CD4-positive, alpha-beta T cell treated with Interleukin-2 at 100 ng/mL for 4 hours (primary cell): ENCODE measurements around the gene CYSTM1.

ENCODE experiments used
- DNase-seq: peaks from one replicate; pipeline ENCODE4 v3.0.0-alpha.2; 2020; ENCODE audit warnings: low spot score

The CYSTM1 gene

GRCh38 chr5:140236891-140237598 lies 62.1 kb downstream of the CYSTM1 start:
- DNase-seq, result no peak

- no peak for DNase-seq
Measured at GRCh38 chr5:140238756-140239155, 63.8 kb downstream of the CYSTM1 start.

- DNase-seq, result no peak
Measured at GRCh38 chr5:140239461-140239860, 64.5 kb downstream of the CYSTM1 start.

- DNase-seq, result peak; percentile 52
Measured at GRCh38 chr5:140239939-140240700, 65.1 kb downstream of the CYSTM1 start.

- DNase-seq, result no peak
Measured at GRCh38 chr5:140240987-140241706, 66.2 kb downstream of the CYSTM1 start.

- no peak for DNase-seq
Measured at GRCh38 chr5:140242099-140242498, 67.1 kb downstream of the CYSTM1 start.

- no peak for DNase-seq
Measured at GRCh38 chr5:140242890-140243585, 68.0 kb downstream of the CYSTM1 start.

- DNase-seq, result no peak
Measured at GRCh38 chr5:140243706-140244250, 68.8 kb downstream of the CYSTM1 start.

- DNase-seq, result peak; percentile 79
Measured at GRCh38 chr5:140244525-140245025, 69.6 kb downstream of the CYSTM1 start.

- DNase-seq, result no peak
Measured at GRCh38 chr5:140245341-140245740, 70.4 kb downstream of the CYSTM1 start.

GRCh38 chr5:140245926-140246325 lies 70.9 kb downstream of the CYSTM1 start:
- DNase-seq, result no peak

- no peak for DNase-seq
Measured at GRCh38 chr5:140246378-140247122, 71.6 kb downstream of the CYSTM1 start.

- DNase-seq, result no peak
Measured at GRCh38 chr5:140248414-140248813, 73.4 kb downstream of the CYSTM1 start.

GRCh38 chr5:140249536-140249935 lies 74.5 kb downstream of the CYSTM1 start:
- no peak for DNase-seq

- DNase-seq, result no peak
Measured at GRCh38 chr5:140250386-140250785, 75.4 kb downstream of the CYSTM1 start.

- DNase-seq, result peak; percentile 87
Measured at GRCh38 chr5:140251527-140251973, 76.6 kb downstream of the CYSTM1 start.

- DNase-seq, result no peak
Measured at GRCh38 chr5:140252470-140253126, 77.6 kb downstream of the CYSTM1 start.

GRCh38 chr5:140253985-140254384 lies 79.0 kb downstream of the CYSTM1 start:
- DNase-seq, result peak; percentile 23

- peak; percentile 19 for DNase-seq
Measured at GRCh38 chr5:140255460-140256157, 80.6 kb downstream of the CYSTM1 start.

GRCh38 chr5:140256726-140257125 lies 81.7 kb downstream of the CYSTM1 start:
- DNase-seq, result no peak
